Type B pancreatic cell (in vitro differentiated cells): ENCODE results near the gene BPIFB4. TPM values are rescaled to one million over a fixed set of nuclear protein-coding genes. Genes with fewer than 3 reads are reported as not detected.
A peak's percentile ranks its signal among the peaks of the same experiment; 100 is the strongest.
"Not testable (repeated sequence)": the region's sequence is repeated elsewhere in the genome, so short reads cannot be mapped to it uniquely, and the experiment has no call there.

Source experiments
- DNase-seq: peaks from one replicate; pipeline ENCODE4 v3.0.0; 2021; ENCODE audit warnings: mixed read lengths; ENCODE audit not compliant: unreplicated experiment; ENCODE audit errors: extremely low spot score
- H3K27ac Mint-ChIP-seq: 2 replicates; pipeline ENCODE4 v1.8.0; 2021; ENCODE audit warnings: mild to moderate bottlenecking, mixed read lengths
- H3K27me3 Mint-ChIP-seq: 2 replicates; pipeline ENCODE4 v1.8.0; 2021; ENCODE audit warnings: mixed read lengths
- H3K36me3 Mint-ChIP-seq: 2 replicates; pipeline ENCODE4 v1.8.0; 2021; ENCODE audit warnings: mixed read lengths
- H3K4me1 Mint-ChIP-seq: one replicate; pipeline ENCODE4 v1.8.0; 2021; ENCODE audit warnings: mixed read lengths; ENCODE audit not compliant: unreplicated experiment
- H3K4me3 Mint-ChIP-seq: 2 replicates; pipeline ENCODE4 v1.8.0; 2021; ENCODE audit warnings: mild to moderate bottlenecking, mixed read lengths
- H3K9me3 Mint-ChIP-seq: 2 replicates; pipeline ENCODE4 v1.8.0; 2021; ENCODE audit warnings: mixed read lengths
- CTCF ChIP-seq: fragments of 200-600 bp; sonication (generic); conservative IDR thresholded peaks from 2 replicates; pipeline ENCODE4 v1.5.0; 2021; ENCODE audit warnings: antibody characterized with exemption, mild to moderate bottlenecking
- total RNA-seq: library from RNA; stranded (reverse); gene quantifications from 2 replicates; pipeline ENCODE4 v1.2.1, GENCODE V29; 2021; ENCODE audit warnings: low replicate concordance

BPIFB4 gene
- total RNA-seq, 1 donor from 2014 or later, result not detected

GRCh38 chr20:33104336-33104735, 24.9 kb downstream of the BPIFB4 start:
- H3K4me1 Mint-ChIP-seq, result peaks cover 6% of the 10 kb centered on the region
- no peak for DNase-seq
- H3K36me3 Mint-ChIP-seq, result no peaks in the 10 kb centered on the region
- no peaks in the 10 kb centered on the region for H3K9me3 Mint-ChIP-seq
- no peak for TF ChIP-seq CTCF
- H3K27ac Mint-ChIP-seq, result no peak overlapping the region
- no peak overlapping the region for H3K4me3 Mint-ChIP-seq
- H3K27me3 Mint-ChIP-seq, result peaks cover 20% of the 10 kb centered on the region

- H3K27ac Mint-ChIP-seq, result peak overlapping the region; percentile 68
These were observed 26.0 kb downstream of the BPIFB4 start for GRCh38 chr20:33105316-33105924.

GRCh38 chr20:33106058-33106620, 26.7 kb downstream of the BPIFB4 start:
- H3K36me3 Mint-ChIP-seq, DNase-seq, H3K27me3 Mint-ChIP-seq, H3K9me3 Mint-ChIP-seq, H3K4me1 Mint-ChIP-seq: not testable (repeated sequence)
- peak overlapping the region; percentile 15 for H3K4me3 Mint-ChIP-seq
- H3K27ac Mint-ChIP-seq, result peak overlapping the region; percentile 68

More at GRCh38 chr20:33105316-33105924, 26.0 kb downstream of the BPIFB4 start:
- Mint-ChIP-seq H3K4me3 (no peak overlapping the region), H3K4me1 (peaks cover 6% of the 10 kb centered on the region), H3K36me3 (no peaks in the 10 kb centered on the region), H3K27me3 (peaks cover 11% of the 10 kb centered on the region), H3K9me3 (no peaks in the 10 kb centered on the region)
- DNase-seq, result no peak
- TF ChIP-seq CTCF, result no peak

GRCh38 chr20:33108661-33109060, 29.2 kb downstream of the BPIFB4 start:
- H3K4me1 Mint-ChIP-seq, result peaks cover 6% of the 10 kb centered on the region
- no peak overlapping the region for H3K27ac Mint-ChIP-seq
- TF ChIP-seq CTCF, result no peak
- no peak for DNase-seq
- H3K36me3 Mint-ChIP-seq, result no peaks in the 10 kb centered on the region
- H3K4me3 Mint-ChIP-seq, result no peak overlapping the region
- H3K9me3 Mint-ChIP-seq, result no peaks in the 10 kb centered on the region
- peaks cover 6% of the 10 kb centered on the region for H3K27me3 Mint-ChIP-seq

- H3K36me3 Mint-ChIP-seq, result no peaks in the 10 kb centered on the region
- no peak overlapping the region for H3K27ac Mint-ChIP-seq
- H3K4me3 Mint-ChIP-seq, result no peak overlapping the region
- TF ChIP-seq CTCF, result no peak
- peaks cover 3% of the 10 kb centered on the region for H3K27me3 Mint-ChIP-seq
- DNase-seq, result no peak
- H3K4me1 Mint-ChIP-seq, result peaks cover 6% of the 10 kb centered on the region
- H3K9me3 Mint-ChIP-seq, result no peaks in the 10 kb centered on the region
These were observed 30.8 kb downstream of the BPIFB4 start for GRCh38 chr20:33110147-33110825.

- DNase-seq, result no peak
- no peaks in the 10 kb centered on the region for H3K9me3 Mint-ChIP-seq
- H3K4me3 Mint-ChIP-seq, result no peak overlapping the region
- no peak for TF ChIP-seq CTCF
- no peaks in the 10 kb centered on the region for H3K27me3 Mint-ChIP-seq
- H3K27ac Mint-ChIP-seq, result no peak overlapping the region
- no peaks in the 10 kb centered on the region for H3K36me3 Mint-ChIP-seq
- H3K4me1 Mint-ChIP-seq, result no peaks in the 10 kb centered on the region
These were observed 31.9 kb downstream of the BPIFB4 start for GRCh38 chr20:33111306-33111705.
